Measurements from ENCODE around the gene BICC1.

Gene BICC1

DNA sequence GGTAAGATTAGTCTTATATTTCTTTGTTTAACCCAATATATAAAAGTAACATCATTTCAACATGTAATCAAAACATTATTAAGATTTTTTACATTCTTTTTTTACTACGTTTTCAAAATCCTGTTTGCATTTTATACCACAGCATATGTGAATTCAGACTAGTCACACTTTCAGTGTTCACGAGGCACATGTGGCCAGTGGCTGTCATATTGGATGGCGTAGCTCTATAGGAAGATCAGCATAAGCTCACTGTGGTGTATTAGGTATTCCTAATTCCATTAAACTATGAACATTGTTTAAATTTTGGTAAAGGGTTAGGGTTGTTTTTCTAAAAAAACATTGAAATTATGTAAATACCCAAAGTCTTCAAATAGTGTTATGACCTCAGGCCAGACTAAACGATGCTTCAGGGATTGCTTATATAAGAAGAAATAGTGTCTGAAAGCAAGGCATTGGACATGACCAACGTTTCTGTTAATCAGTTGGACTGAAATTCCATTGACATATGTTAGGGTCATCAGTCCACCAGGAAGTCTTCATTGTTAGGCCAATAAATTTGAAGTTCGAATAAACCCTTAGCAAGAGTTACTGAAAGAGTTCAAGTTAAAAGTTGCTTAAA lies 97.0 kb downstream of the BICC1 start:
- no peak for DNase-seq

DNA sequence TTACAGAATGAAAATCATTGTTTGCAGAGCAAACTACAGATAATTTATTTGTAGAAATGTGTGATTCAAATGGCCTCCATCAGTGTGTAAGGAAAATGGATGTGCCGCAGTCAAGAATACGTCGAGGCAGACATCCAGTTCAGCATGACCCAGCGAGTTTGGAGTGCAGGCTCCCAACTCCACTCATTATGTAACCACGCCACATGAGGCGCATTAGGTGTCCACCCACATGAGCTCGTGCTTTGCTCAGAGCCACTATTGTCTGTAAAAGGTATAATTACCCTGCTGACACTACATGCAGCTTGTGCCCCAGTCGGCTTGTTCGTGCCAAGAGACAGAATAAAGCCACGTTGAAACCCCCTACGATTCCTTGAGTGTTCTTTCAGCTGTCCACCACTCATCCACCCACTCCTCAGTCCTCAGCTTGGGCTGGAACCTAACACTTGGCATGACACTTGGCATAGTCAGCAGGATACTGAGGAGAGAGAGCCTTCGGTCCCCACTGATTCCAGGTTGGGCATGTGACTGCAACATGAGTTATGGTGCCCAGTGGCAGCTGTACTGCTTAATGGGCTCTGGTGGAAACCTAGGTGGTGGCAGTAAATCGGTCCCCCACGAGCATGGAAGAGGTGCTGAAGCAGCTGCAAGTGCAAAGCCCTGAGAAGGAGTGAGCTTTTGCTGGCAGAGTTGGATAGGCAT lies 102.7 kb downstream of the BICC1 start:
- no peak for DNase-seq

DNA sequence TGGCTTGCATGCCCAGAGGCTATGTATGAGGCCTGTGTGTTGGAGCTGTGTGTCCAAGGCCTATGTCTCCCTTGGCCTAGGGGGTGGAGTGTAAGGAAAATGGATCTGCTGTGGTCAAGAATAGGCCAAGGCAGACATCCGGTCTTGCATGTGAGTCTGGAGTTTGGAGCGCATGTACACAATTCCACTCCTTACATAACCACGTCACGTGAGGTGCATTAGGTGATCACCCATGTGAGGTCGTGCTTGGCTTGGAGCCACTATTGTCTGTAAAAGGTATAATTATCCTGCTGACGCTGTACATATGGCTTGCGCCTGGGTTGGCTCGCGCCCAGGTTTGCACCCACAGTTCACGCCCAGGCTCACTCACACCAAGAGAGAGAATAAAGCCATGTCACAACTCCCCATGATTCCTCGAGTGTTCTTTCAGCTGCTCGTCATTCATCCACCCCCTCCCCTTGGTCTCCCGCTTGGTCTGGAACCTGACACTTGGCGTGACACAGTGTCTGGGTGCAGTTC lies 105.5 kb downstream of the BICC1 start:
- DNase-seq = no peak

GRCh38 chr10:58621379-58622077 lies 108.9 kb downstream of the BICC1 start:
- no peak for DNase-seq

DNA sequence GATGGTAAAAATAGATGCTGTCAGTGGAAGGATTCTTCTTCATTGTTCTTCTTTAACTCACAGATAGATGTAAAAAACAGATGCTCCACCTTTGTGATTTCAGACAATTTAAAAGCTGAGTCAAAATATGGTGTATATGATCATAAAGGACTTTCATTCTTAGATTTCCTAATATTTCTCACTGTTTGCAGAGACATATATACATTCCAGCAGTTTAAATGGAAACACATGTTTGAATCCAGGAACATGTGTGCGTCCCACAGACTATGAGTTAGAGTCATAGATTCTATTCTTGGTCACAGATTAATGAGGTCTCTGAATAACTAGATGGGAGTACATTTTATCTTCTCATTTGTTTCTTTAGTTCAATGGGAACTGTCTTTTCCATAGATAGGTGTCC lies 109.6 kb downstream of the BICC1 start:
- no peak for DNase-seq

GRCh38 chr10:58625070-58625469 lies 112.4 kb downstream of the BICC1 start:
- no peak for DNase-seq

- no peak for DNase-seq
Measured at GRCh38 chr10:58627392-58627791, 114.7 kb downstream of the BICC1 start.

- no peak for DNase-seq
Measured at GRCh38 chr10:58631715-58632114, 119.0 kb downstream of the BICC1 start.

DNA sequence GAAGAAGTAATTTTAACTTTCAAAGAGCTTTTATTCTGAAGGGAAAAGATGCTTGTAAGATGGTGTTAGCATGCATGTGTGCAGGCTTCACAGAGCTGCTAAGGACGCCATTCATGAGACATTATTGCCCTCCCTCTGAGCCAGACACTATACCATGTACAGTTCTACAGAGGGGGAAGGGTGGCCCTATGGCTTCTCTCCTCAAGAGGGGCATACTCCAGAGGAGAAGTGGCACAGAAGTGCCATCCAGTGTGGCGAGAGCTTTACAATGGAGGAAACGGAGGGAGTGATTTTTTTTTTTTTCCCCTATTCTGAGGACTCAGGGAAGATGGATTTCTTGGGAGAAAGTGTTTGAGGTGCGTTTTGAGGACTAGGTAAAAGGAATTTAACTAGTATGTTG lies 119.5 kb downstream of the BICC1 start:
- no peak for DNase-seq

DNA sequence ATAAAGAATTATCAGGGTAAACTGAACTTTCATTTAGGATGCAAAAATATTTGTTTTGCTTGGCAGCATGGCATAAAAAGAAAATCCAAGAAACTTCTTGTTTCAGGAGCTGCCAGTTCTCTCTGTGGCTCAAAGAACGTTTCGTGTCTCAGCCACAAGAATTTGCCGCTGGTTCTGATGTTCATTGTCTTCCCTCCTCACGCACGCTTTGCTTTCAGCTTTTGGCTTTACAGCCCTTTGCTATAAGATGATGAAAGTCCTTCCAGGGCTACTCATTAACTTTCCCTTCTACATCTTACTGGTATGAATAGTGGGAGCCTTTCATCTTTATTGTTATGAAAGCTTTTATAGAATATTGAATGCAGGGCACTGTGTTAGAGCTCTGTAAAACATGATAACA lies 124.7 kb downstream of the BICC1 start:
- no peak for DNase-seq

DNA sequence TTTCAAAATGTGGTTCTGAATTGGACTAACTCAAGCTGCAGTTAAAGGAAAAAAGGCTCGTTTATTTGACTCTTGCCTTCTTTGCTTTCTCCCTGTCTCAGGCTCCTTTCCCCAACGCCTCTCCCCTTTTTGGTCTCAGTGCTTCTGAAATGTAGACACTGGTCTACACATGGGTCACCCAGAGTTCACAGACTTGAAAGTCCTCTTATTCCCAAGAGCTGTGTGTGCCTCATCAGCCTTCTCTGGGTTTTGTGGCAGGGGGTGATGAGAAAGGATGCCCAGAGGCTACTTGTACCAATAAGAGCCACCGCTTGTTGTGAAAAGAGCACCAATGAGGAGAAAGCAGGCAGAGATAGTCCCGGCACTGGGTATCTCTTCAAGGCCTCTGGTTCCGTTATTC lies 125.7 kb downstream of the BICC1 start:
- no peak for DNase-seq

GRCh38 chr10:58641095-58641531 lies 128.4 kb downstream of the BICC1 start:
- no peak for DNase-seq

DNA sequence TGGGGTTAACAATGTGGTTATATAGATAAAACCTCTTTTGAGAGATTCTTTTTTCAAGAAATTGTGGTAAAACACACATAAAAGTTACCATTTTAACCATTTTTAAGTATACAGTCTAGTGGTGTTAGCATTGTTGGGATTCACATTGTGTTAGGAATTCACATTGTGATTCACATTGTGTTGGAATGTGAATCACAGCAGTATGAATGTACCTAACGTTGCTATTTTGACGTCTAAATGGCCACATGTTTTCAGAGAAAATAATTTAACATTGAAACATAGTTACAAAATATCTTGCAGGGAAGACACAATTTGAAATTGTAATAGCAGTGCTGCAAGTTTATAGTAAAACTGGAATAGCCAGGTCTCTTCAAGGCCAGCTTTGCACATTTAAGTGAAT lies 129.0 kb downstream of the BICC1 start:
- no peak for DNase-seq

DNA sequence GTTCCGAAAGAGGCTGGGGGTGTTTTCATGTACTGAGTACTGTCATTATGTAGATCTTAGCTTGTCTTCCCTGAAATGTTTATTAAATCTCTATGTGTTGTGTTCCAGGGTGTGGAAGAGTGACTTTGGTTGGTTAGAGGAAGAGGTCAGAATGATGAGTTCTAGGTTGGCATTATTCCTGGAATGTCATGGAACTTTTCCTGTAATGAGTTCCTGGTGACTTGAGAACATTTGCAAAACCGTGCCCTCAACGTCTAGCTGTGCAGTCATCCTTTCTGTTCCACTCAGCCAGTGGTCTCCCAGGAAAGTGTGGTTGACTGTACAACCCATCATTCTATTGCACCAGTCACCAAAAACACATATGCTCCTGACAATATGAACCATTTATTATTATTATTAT lies 129.6 kb downstream of the BICC1 start:
- no peak for DNase-seq

- DNase-seq = no peak
Measured at GRCh38 chr10:58642916-58643428, 130.3 kb downstream of the BICC1 start.

GRCh38 chr10:58644311-58644710 lies 131.6 kb downstream of the BICC1 start:
- no peak for DNase-seq

GRCh38 chr10:58645416-58646146 lies 132.9 kb downstream of the BICC1 start:
- DNase-seq = no peak

GRCh38 chr10:58647376-58648112 lies 134.9 kb downstream of the BICC1 start:
- DNase-seq = no peak

GRCh38 chr10:58648131-58648530 lies 135.5 kb downstream of the BICC1 start:
- DNase-seq = no peak

- no peak for DNase-seq
Measured at GRCh38 chr10:58651040-58651439, 138.4 kb downstream of the BICC1 start.

GRCh38 chr10:58651742-58652141 lies 139.1 kb downstream of the BICC1 start:
- DNase-seq = no peak

DNA sequence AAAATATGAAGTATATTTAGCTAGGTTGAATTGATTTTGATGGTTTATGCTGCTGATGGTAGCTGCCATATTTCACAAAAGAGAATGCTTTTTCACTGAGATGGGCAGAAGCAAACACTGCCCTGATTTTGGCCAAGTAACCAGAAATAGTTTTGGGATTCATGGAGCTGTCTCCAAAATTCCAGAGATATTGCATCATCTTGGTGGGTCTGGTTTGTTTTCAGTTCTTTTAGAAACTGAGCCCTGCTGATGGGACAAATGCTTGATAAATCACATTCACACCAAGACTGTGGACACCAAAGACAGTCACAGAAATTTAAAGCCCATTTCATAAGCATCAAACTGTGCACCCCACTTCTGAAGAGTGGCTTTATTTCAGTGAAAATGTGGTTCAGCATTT lies 140.5 kb downstream of the BICC1 start:
- DNase-seq = no peak
